SK-N-SH treated with all-trans-retinoic acid at 6 μM for 48 hours (cell line): ENCODE results near the gene TRPC6.

Experiments used
- ATAC-seq: fragments of 200-7000 bp; cut with Tn5 transposase; 3 replicates; pipeline ENCODE4 v1.9.1; 2020; ENCODE audit warnings: mild to moderate bottlenecking, moderate library complexity
- BACH2 ChIP-seq: fragments of 250-450 bp; sonication (Bioruptor Pico); IDR thresholded peaks from 2 replicates; pipeline ENCODE4 v1.9.0; 2021; ENCODE audit warnings: mild to moderate bottlenecking, borderline replicate concordance
- ESRRG ChIP-seq: fragments of 250-450 bp; sonication (Bioruptor Pico); IDR thresholded peaks from 2 replicates; pipeline ENCODE4 v1.6.1; 2021; ENCODE audit warnings: mild to moderate bottlenecking
- GLIS3 ChIP-seq: fragments of 250-450 bp; sonication (Bioruptor Pico); IDR thresholded peaks from 2 replicates; pipeline ENCODE4 v1.5.0; 2020; ENCODE audit warnings: mild to moderate bottlenecking, moderate library complexity
- ISL1 ChIP-seq: fragments of 250-450 bp; sonication (Bioruptor Pico); IDR thresholded peaks from 2 replicates; pipeline ENCODE4 v2.1.2; 2022; ENCODE audit warnings: mild to moderate bottlenecking, moderate library complexity
- OSR1 ChIP-seq: fragments of 250-450 bp; sonication (Bioruptor Pico); IDR thresholded peaks from 2 replicates; pipeline ENCODE4 v1.8.0; 2022; ENCODE audit warnings: moderate library complexity, mild to moderate bottlenecking, inconsistent platforms
- PPARA ChIP-seq: fragments of 250-450 bp; sonication (Bioruptor Pico); IDR thresholded peaks from 2 replicates; pipeline ENCODE4 v1.5.0; 2020; ENCODE audit warnings: mild to moderate bottlenecking, borderline replicate concordance
- RARB ChIP-seq: fragments of 250-450 bp; sonication (Bioruptor Pico); IDR thresholded peaks from 2 replicates; pipeline ENCODE4 v1.8.0; 2021; ENCODE audit warnings: mild to moderate bottlenecking, moderate library complexity
- SNAI2 ChIP-seq: fragments of 250-450 bp; sonication (Bioruptor Pico); IDR thresholded peaks from 2 replicates; pipeline ENCODE4 v1.5.0; 2020; ENCODE audit warnings: mild to moderate bottlenecking, moderate library complexity
- TCF4 ChIP-seq: fragments of 250-450 bp; sonication (Bioruptor Pico); IDR thresholded peaks from 2 replicates; pipeline ENCODE4 v1.8.0; 2021; ENCODE audit warnings: mild to moderate bottlenecking, moderate library complexity, borderline replicate concordance
- TOX ChIP-seq: fragments of 250-450 bp; sonication (Bioruptor Pico); IDR thresholded peaks from 2 replicates; pipeline ENCODE4 v1.8.0; 2021; ENCODE audit warnings: mild to moderate bottlenecking, moderate library complexity, borderline replicate concordance
- ZC3H10 ChIP-seq: fragments of 250-450 bp; sonication (Bioruptor Pico); IDR thresholded peaks from 2 replicates; pipeline ENCODE4 v1.5.1; 2021; ENCODE audit warnings: mild to moderate bottlenecking, moderate library complexity
- ZFP3 ChIP-seq: fragments of 250-450 bp; sonication (Bioruptor Pico); IDR thresholded peaks from 2 replicates; pipeline ENCODE4 v1.5.0; 2020; ENCODE audit warnings: mild to moderate bottlenecking, moderate library complexity
- ZFP30 ChIP-seq: fragments of 450-650 bp; formaldehyde crosslinking; IDR thresholded peaks from 2 replicates; pipeline ENCODE4 v1.5.0; 2022; ENCODE audit warnings: mild to moderate bottlenecking, moderate library complexity
- ZNF565 ChIP-seq: fragments of 450-650 bp; formaldehyde crosslinking; conservative IDR thresholded peaks from 2 replicates; pipeline ENCODE4 v1.5.0; 2020; ENCODE audit warnings: low read depth, mild to moderate bottlenecking, moderate library complexity
- ZNF70 ChIP-seq: fragments of 450-650 bp; formaldehyde crosslinking; IDR thresholded peaks from 2 replicates; pipeline ENCODE4 v1.5.0; 2020; ENCODE audit warnings: mild to moderate bottlenecking, moderate library complexity
- ZNF8 ChIP-seq: fragments of 450-650 bp; formaldehyde crosslinking; IDR thresholded peaks from 2 replicates; pipeline ENCODE4 v1.5.0; 2020; ENCODE audit warnings: mild to moderate bottlenecking, moderate library complexity
- TF ChIP-seq, protein P1 (sequence below): fragments of 250-450 bp; sonication (Bioruptor Pico); IDR thresholded peaks from 2 replicates; pipeline ENCODE4 v1.5.1; 2020; ENCODE audit warnings: low read depth, mild to moderate bottlenecking, moderate library complexity
- TF ChIP-seq, protein P2 (sequence below): fragments of 250-450 bp; sonication (Bioruptor Pico); IDR thresholded peaks from 2 replicates; pipeline ENCODE4 v1.8.0; 2021; ENCODE audit warnings: low read depth, mild to moderate bottlenecking, moderate library complexity, borderline replicate concordance
- TF ChIP-seq, protein P3 (sequence below): fragments of 250-450 bp; sonication (Bioruptor Pico); IDR thresholded peaks from 2 replicates; pipeline ENCODE4 v1.8.0; 2020; ENCODE audit warnings: mild to moderate bottlenecking, moderate library complexity, borderline replicate concordance
- TF ChIP-seq, protein P4 (sequence below): fragments of 250-450 bp; sonication (Bioruptor Pico); IDR thresholded peaks from 2 replicates; pipeline ENCODE4 v1.5.0; 2020; ENCODE audit warnings: mild to moderate bottlenecking, moderate library complexity

The TRPC6 gene

DNA sequence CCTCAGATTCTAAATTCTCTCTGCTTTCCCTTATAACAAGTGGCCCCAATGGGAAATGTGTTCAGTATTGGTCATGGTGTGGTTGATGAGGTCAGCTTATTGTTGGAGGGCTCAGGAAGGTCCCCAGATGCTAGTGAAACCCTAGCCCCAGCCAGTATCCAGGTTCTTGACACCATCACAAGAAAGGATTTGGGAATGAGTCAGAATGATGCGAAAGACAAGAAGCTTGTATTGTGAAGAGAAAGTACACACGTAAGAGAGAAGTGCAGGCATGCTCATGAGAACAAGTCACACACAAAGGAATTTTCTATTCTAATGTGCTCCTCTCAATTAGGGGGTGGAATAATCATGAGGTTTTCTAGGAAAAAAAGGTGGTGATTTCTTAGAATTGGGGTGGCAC is 34.9 kb upstream of the TRPC6 start:
- TF ChIP-seq ZNF70 (CRISPR knock-in tag) (no peak), BACH2 (CRISPR knock-in tag) (no peak), ZNF565 (CRISPR knock-in tag) (no peak), ISL1 (CRISPR knock-in tag) (no peak), OSR1 (CRISPR knock-in tag) (no peak), SNAI2 (CRISPR knock-in tag) (no peak), ZFP3 (no peak), ZNF8 (CRISPR knock-in tag) (no peak), ESRRG (CRISPR knock-in tag) (no peak), TOX (CRISPR knock-in tag) (no peak), RARB (CRISPR knock-in tag) (no peak)
- TF ChIP-seq, protein P1, sequence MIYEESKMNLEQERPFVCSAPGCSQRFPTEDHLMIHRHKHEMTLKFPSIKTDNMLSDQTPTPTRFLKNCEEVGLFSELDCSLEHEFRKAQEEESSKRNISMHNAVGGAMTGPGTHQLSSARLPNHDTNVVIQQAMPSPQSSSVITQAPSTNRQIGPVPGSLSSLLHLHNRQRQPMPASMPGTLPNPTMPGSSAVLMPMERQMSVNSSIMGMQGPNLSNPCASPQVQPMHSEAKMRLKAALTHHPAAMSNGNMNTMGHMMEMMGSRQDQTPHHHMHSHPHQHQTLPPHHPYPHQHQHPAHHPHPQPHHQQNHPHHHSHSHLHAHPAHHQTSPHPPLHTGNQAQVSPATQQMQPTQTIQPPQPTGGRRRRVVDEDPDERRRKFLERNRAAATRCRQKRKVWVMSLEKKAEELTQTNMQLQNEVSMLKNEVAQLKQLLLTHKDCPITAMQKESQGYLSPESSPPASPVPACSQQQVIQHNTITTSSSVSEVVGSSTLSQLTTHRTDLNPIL = no peak
- TF ChIP-seq, protein P2, sequence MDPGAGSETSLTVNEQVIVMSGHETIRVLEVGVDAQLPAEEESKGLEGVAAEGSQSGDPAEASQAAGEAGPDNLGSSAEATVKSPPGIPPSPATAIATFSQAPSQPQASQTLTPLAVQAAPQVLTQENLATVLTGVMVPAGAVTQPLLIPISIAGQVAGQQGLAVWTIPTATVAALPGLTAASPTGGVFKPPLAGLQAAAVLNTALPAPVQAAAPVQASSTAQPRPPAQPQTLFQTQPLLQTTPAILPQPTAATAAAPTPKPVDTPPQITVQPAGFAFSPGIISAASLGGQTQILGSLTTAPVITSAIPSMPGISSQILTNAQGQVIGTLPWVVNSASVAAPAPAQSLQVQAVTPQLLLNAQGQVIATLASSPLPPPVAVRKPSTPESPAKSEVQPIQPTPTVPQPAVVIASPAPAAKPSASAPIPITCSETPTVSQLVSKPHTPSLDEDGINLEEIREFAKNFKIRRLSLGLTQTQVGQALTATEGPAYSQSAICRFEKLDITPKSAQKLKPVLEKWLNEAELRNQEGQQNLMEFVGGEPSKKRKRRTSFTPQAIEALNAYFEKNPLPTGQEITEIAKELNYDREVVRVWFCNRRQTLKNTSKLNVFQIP (CRISPR knock-in tag) = no peak
- ATAC-seq = no peak

DNA sequence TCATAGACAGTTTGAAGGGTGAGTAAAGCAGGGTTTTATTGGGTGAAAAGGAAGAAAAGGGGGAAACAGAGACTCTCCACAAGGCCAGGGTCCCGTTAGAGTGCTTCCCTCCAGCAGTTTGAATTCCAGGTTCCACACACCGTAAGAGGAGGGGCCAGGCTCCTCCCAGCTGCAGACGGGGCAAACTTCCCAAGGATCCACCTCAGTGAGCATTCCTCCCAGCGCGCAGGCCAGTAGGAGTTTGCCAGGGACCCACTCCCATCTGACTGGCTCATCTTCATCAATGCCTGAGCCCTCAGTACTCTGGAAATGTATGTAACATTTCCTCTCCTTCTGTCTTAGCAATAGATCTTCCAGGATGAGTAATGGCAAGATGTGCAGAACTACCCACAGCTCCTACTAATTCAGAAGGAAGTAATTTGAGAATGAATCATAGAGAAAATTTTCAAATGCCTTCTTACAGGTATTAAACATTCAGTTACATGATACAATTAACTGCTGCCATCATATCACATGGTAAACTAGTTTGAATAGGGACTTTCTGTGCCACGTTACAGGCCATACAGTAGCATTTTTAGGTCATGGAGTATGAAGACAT is 34.0 kb upstream of the TRPC6 start:
- no peak for ATAC-seq
- TF ChIP-seq ZFP30 (no peak), GLIS3 (CRISPR knock-in tag) (no peak), ZC3H10 (no peak), ZNF8 (CRISPR knock-in tag) (no peak), ZFP3 (no peak), PPARA (CRISPR knock-in tag) (no peak), ZNF565 (CRISPR knock-in tag) (no peak), ISL1 (CRISPR knock-in tag) (no peak), TCF4 (CRISPR knock-in tag) (no peak), TOX (CRISPR knock-in tag) (no peak), ESRRG (CRISPR knock-in tag) (no peak), OSR1 (CRISPR knock-in tag) (no peak)
- TF ChIP-seq, protein P1 = no peak
- TF ChIP-seq, protein P3, sequence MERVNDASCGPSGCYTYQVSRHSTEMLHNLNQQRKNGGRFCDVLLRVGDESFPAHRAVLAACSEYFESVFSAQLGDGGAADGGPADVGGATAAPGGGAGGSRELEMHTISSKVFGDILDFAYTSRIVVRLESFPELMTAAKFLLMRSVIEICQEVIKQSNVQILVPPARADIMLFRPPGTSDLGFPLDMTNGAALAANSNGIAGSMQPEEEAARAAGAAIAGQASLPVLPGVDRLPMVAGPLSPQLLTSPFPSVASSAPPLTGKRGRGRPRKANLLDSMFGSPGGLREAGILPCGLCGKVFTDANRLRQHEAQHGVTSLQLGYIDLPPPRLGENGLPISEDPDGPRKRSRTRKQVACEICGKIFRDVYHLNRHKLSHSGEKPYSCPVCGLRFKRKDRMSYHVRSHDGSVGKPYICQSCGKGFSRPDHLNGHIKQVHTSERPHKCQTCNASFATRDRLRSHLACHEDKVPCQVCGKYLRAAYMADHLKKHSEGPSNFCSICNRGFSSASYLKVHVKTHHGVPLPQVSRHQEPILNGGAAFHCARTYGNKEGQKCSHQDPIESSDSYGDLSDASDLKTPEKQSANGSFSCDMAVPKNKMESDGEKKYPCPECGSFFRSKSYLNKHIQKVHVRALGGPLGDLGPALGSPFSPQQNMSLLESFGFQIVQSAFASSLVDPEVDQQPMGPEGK (CRISPR knock-in tag) = no peak
- TF ChIP-seq, protein P4, sequence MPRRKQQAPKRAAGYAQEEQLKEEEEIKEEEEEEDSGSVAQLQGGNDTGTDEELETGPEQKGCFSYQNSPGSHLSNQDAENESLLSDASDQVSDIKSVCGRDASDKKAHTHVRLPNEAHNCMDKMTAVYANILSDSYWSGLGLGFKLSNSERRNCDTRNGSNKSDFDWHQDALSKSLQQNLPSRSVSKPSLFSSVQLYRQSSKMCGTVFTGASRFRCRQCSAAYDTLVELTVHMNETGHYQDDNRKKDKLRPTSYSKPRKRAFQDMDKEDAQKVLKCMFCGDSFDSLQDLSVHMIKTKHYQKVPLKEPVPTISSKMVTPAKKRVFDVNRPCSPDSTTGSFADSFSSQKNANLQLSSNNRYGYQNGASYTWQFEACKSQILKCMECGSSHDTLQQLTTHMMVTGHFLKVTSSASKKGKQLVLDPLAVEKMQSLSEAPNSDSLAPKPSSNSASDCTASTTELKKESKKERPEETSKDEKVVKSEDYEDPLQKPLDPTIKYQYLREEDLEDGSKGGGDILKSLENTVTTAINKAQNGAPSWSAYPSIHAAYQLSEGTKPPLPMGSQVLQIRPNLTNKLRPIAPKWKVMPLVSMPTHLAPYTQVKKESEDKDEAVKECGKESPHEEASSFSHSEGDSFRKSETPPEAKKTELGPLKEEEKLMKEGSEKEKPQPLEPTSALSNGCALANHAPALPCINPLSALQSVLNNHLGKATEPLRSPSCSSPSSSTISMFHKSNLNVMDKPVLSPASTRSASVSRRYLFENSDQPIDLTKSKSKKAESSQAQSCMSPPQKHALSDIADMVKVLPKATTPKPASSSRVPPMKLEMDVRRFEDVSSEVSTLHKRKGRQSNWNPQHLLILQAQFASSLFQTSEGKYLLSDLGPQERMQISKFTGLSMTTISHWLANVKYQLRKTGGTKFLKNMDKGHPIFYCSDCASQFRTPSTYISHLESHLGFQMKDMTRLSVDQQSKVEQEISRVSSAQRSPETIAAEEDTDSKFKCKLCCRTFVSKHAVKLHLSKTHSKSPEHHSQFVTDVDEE (CRISPR knock-in tag) = no peak

DNA sequence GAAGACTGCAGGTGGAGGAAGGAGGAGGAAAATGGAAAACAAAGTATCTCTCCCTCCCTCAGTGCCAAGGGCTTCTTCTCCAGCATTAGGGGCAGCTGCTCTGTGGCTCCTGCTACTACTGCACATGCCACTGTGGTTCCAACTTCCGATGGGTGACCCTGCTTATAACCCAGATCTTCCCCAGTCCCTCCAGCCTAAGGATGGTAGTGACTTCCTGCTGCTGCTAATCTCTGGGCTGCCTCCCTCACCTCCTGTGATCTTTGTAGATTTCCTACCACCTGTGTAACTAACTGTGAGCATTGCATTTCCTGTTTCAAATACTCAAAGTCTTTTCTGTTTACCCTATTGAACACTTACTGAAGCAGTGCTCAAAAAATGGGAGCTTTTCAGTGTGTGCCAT is 28.7 kb upstream of the TRPC6 start:
- TF ChIP-seq ZNF70 (CRISPR knock-in tag) = no peak
- no peak for TF ChIP-seq ZFP3
- TF ChIP-seq, protein P2 (CRISPR knock-in tag) = no peak
- no peak for ATAC-seq
